Coronary artery (tissue), 2 donors: Measurements from ENCODE around the gene CDK16.

Experiments used
- DNase-seq: peaks from one replicate; pipeline ENCODE4 v3.0.0-alpha.2; 2017; ENCODE audit warnings: low spot score
- H3K27ac ChIP-seq, 2 donors: fragments of 200-600 bp; sonication (generic); one replicate each; pipeline ENCODE4 v1.5.1; 2016 to 2019
- H3K4me3 ChIP-seq: fragments of 200-600 bp; sonication (generic); 2 replicates; pipeline ENCODE4 v1.5.1; 2016; ENCODE audit warnings: mild to moderate bottlenecking, moderate library complexity
- TF ChIP-seq, protein P1 (sequence below): fragments of 200-600 bp; sonication (generic); IDR thresholded peaks from one replicate; pipeline ENCODE4 v1.5.1; 2019; ENCODE audit warnings: antibody characterized with exemption

Gene CDK16

DNA sequence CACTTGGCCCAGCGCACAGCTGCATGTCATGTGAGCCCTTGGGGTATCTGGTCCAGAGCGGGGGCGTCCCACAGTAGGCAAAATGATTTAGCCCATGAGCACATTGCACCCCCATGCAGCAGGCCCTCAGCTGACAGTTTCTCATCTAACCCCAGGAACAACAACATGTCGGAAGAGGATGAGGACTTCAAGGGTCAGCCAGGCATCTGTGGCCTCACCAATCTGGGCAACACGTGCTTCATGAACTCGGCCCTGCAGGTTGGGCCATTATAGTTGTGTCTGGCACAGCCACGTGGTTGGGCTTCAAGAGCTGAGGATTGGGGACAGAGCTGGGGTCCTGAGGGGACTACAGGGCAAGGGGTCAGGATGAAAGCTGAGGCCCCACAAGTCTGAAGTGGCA lies 22.1 kb downstream of the CDK16 start:
- no peak overlapping the region for H3K4me3 ChIP-seq
- DNase-seq: no peak
- H3K27ac ChIP-seq: no peak overlapping the region
- TF ChIP-seq, protein P1, sequence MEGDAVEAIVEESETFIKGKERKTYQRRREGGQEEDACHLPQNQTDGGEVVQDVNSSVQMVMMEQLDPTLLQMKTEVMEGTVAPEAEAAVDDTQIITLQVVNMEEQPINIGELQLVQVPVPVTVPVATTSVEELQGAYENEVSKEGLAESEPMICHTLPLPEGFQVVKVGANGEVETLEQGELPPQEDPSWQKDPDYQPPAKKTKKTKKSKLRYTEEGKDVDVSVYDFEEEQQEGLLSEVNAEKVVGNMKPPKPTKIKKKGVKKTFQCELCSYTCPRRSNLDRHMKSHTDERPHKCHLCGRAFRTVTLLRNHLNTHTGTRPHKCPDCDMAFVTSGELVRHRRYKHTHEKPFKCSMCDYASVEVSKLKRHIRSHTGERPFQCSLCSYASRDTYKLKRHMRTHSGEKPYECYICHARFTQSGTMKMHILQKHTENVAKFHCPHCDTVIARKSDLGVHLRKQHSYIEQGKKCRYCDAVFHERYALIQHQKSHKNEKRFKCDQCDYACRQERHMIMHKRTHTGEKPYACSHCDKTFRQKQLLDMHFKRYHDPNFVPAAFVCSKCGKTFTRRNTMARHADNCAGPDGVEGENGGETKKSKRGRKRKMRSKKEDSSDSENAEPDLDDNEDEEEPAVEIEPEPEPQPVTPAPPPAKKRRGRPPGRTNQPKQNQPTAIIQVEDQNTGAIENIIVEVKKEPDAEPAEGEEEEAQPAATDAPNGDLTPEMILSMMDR: no peak

DNA sequence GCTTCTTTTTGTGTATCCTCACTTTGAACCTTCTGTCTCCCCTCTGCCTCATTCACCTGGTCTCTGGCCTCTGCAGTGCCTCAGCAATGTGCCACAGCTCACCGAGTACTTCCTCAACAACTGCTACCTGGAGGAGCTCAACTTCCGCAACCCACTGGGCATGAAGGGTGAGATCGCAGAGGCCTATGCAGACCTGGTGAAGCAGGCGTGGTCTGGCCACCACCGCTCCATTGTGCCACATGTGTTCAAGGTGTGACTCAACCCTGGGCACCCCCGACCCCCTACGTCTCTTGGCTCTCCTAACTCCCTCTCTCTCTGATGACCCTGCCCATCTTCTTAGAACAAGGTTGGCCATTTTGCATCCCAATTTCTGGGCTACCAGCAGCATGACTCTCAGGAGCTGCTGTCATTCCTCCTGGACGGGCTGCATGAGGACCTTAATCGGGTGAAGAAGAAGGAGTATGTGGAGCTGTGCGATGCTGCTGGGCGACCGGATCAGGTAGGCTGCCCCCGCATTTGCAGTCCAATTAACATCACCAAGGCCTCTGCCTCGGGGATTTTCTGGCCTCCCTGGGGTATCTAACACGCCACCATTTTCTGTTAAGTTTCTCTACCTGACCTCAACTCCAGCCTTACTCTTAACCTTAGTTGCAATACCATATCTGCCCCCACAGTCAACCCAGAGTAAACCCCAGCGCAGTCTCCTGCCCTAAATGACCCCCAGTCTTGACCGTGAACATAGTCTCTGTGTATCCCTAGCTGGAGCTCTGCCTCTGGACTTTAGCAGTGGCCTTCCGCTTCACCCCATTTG lies 22.9 kb downstream of the CDK16 start:
- TF ChIP-seq, protein P1: no peak
- DNase-seq: peak; percentile 41
- Histone ChIP-seq H3K4me3 (no peak overlapping the region), H3K27ac (no peak overlapping the region)

DNA sequence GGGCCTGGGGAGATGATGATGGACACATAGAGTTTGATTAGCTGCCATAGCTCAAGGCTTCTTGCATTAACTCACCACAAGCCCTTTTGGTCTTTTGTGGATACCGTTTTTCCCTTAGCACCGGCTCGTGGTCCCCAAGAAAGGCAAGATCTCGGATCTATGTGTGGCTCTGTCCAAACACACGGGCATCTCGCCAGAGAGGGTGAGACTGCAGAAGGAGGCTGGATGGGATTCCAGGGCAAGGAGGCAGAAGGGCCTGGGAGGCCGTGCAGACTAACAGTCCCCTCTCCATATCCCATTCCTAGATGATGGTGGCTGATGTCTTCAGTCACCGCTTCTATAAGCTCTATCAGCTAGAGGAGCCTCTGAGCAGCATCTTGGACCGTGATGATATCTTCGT lies 23.8 kb downstream of the CDK16 start:
- H3K27ac ChIP-seq: no peak overlapping the region
- no peak overlapping the region for H3K4me3 ChIP-seq
- TF ChIP-seq, protein P1: no peak
- DNase-seq: peak; percentile 56

DNA sequence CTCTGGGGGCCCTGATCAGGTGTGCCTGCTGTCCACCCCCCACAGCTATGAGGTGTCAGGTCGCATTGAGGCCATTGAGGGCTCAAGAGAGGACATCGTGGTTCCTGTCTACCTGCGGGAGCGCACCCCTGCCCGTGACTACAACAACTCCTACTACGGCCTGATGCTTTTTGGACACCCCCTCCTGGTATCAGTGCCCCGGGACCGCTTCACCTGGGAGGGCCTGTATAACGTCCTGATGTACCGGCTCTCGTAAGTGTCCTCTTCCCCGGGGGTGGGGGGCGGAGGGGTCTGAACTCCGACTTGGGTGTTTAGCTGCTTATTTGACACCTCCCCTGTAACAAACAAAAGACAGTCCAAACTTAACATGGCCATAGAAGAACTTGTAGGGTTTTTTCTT lies 24.9 kb downstream of the CDK16 start:
- Histone ChIP-seq H3K27ac (no peak overlapping the region), H3K4me3 (no peak overlapping the region)
- peak; percentile 71 for DNase-seq
- TF ChIP-seq, protein P1: no peak

DNA sequence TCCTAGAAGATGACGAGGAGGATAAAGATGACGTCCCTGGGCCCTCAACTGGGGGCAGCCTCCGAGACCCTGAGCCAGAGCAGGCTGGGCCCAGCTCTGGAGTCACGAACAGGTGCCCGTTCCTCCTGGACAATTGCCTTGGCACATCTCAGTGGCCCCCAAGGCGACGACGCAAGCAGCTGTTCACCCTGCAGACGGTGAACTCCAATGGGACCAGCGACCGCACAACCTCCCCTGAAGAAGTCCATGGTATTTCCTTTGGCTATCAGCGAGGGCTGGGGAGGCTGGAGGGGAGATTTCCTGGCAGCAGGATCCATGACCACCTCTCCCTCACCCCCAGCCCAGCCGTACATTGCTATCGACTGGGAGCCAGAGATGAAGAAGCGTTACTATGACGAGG lies 26.2 kb downstream of the CDK16 start:
- peak; percentile 65 for DNase-seq
- TF ChIP-seq, protein P1: no peak
- Histone ChIP-seq H3K27ac (no peak overlapping the region), H3K4me3 (no peak overlapping the region)

DNA sequence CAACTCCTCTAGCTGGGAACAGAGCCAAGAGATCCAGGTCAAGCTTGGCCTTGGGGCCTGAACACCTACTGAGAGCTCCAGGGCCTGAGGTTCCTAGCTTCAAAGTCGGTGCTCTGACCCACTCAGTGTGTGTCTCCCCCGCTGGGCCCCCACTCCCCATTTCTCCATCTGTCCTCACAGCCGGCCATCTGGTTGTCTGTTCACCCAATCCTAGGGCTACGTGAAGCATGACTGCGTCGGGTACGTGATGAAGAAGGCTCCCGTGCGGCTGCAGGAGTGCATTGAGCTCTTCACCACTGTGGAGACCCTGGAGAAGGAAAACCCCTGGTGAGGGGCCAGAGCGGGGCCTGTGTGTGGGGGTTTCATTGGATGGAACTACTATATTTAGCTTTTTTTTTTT lies 26.7 kb downstream of the CDK16 start:
- TF ChIP-seq, protein P1: no peak
- Histone ChIP-seq H3K27ac (no peak overlapping the region), H3K4me3 (no peak overlapping the region)
- DNase-seq: peak; percentile 52
